ENCODE results near the gene ADAMTSL1. TPM values are rescaled to one million over a fixed set of nuclear protein-coding genes. Genes with fewer than 3 reads are reported as not detected.

Gene ADAMTSL1
- total RNA-seq, 1 experiment from 2014 or later = not detected

GRCh38 chr9:18766989-18767550, 293.1 kb downstream of the ADAMTSL1 start:
- in situ Hi-C loops (cut with HindIII; ENCODE audit: low pct_unique_long_range_greater_than_20kb, low sequenced_read_pairs) (no loop called here), intact Hi-C loops (cut with micrococcal nuclease; ENCODE audit: unreplicated experiment) (no loop called here)
- H3K4me3 ChIP-seq (ENCODE audit: low read depth in 2 of 2, low read length in 2 of 2) = no peak overlapping the region
- no peaks in the 10 kb centered on the region for H3K27me3 ChIP-seq (ENCODE audit: control insufficient read depth, insufficient read depth, low read length)
- CTCF ChIA-PET = no interaction called here
- no peaks in the 10 kb centered on the region for H3K36me3 ChIP-seq (ENCODE audit: control insufficient read depth, insufficient read depth, low read length)
- H3K9me3 ChIP-seq (ENCODE audit: control insufficient read depth, insufficient read depth, low read depth, low read length) = no peaks in the 10 kb centered on the region
- no peak for TF ChIP-seq POLR2AphosphoS5 (IDR thresholded peaks at IDR 0.05; ENCODE audit: low read depth, low read length)
- no peak for TF ChIP-seq CTCF (IDR thresholded peaks at IDR 0.05)
- TF ChIP-seq REST (IDR thresholded peaks at IDR 0.05; ENCODE audit: insufficient read depth in 1 of 2, low read depth in 2 of 2, low read length in 1 of 2) = no peak
- no peak for TF ChIP-seq TCF7L2 (IDR thresholded peaks at IDR 0.05; ENCODE audit: low read depth, low read length)
- no peak for TF ChIP-seq SIN3A (IDR thresholded peaks at IDR 0.05; ENCODE audit: borderline replicate concordance, insufficient read depth, low read depth, low read length)
- BruUV-seq (replicated peaks) = no TSS peak
- no peak for DNase-seq (ENCODE audit: low read depth, low spot score)
- POLR2A ChIA-PET = no interaction called here
- no peaks in the 10 kb centered on the region for H3K4me1 ChIP-seq (ENCODE audit: control insufficient read depth, insufficient read depth, low read length)
- no peak overlapping the region for H3K27ac ChIP-seq (ENCODE audit: low read length)
- no peak for ATAC-seq

- no peak overlapping the region for H3K27ac ChIP-seq (ENCODE audit: low read length)
- H3K4me1 ChIP-seq (ENCODE audit: control insufficient read depth, insufficient read depth, low read length) = no peaks in the 10 kb centered on the region
- intact Hi-C loops (cut with micrococcal nuclease; ENCODE audit: unreplicated experiment) (no loop called here), in situ Hi-C loops (cut with HindIII; ENCODE audit: low pct_unique_long_range_greater_than_20kb, low sequenced_read_pairs) (no loop called here)
- H3K36me3 ChIP-seq (ENCODE audit: control insufficient read depth, insufficient read depth, low read length) = no peaks in the 10 kb centered on the region
- POLR2A ChIA-PET = no interaction called here
- no peak for TF ChIP-seq POLR2AphosphoS5 (IDR thresholded peaks at IDR 0.05; ENCODE audit: low read depth, low read length)
- no peak for TF ChIP-seq CTCF (IDR thresholded peaks at IDR 0.05)
- no peak for TF ChIP-seq TCF7L2 (IDR thresholded peaks at IDR 0.05; ENCODE audit: low read depth, low read length)
- no peak for TF ChIP-seq SIN3A (IDR thresholded peaks at IDR 0.05; ENCODE audit: borderline replicate concordance, insufficient read depth, low read depth, low read length)
- TF ChIP-seq REST (IDR thresholded peaks at IDR 0.05; ENCODE audit: insufficient read depth in 1 of 2, low read depth in 2 of 2, low read length in 1 of 2) = no peak
- CTCF ChIA-PET = no interaction called here
- H3K4me3 ChIP-seq (ENCODE audit: low read depth in 2 of 2, low read length in 2 of 2) = no peak overlapping the region
- no peaks in the 10 kb centered on the region for H3K27me3 ChIP-seq (ENCODE audit: control insufficient read depth, insufficient read depth, low read length)
- no TSS peak for BruUV-seq (replicated peaks)
- H3K9me3 ChIP-seq (ENCODE audit: control insufficient read depth, insufficient read depth, low read depth, low read length) = no peaks in the 10 kb centered on the region
- DNase-seq (ENCODE audit: low read depth, low spot score) (no peak), ATAC-seq (no peak)
Observed at GRCh38 chr9:18768951-18769622, 295.1 kb downstream of the ADAMTSL1 start.

Data from Panc1 (cell line).